Hepatic stellate cell (primary cell): ENCODE data around the gene SLC28A1.

Source experiments
- DNase-seq: peaks from one replicate; pipeline ENCODE4 v3.0.0; 2011; ENCODE audit warnings: low spot score

Gene SLC28A1

GRCh38 chr15:84940399-84940798 lies 55.9 kb downstream of the SLC28A1 start:
- DNase-seq: no peak

GRCh38 chr15:84942456-84942855 lies 58.0 kb downstream of the SLC28A1 start:
- no peak for DNase-seq

DNA sequence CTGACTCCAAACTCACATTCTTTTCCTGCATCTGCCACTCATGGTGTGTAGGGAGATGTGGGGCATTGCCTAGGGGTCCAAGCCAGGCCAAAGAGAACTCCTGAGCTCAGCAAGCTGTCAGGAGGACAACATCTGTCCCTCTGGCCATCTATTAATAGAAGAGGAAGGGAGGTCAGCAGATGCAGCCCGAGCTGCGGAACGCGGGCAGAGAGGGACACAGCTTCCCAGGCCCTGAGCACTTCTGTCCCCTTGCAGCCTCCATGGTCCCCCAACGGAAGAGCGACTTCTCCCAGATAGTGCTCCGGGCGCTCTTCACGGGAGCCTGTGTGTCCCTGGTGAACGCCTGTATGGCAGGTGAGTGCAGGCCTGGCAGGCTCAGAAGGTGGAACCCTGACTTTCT lies 59.8 kb downstream of the SLC28A1 start:
- no peak for DNase-seq

- no peak for DNase-seq
These were observed 60.4 kb downstream of the SLC28A1 start for GRCh38 chr15:84944861-84945260.

GRCh38 chr15:84946772-84947489 lies 62.5 kb downstream of the SLC28A1 start:
- DNase-seq: no peak

GRCh38 chr15:84947947-84948830 lies 63.7 kb downstream of the SLC28A1 start:
- peak; percentile 92 for DNase-seq

DNA sequence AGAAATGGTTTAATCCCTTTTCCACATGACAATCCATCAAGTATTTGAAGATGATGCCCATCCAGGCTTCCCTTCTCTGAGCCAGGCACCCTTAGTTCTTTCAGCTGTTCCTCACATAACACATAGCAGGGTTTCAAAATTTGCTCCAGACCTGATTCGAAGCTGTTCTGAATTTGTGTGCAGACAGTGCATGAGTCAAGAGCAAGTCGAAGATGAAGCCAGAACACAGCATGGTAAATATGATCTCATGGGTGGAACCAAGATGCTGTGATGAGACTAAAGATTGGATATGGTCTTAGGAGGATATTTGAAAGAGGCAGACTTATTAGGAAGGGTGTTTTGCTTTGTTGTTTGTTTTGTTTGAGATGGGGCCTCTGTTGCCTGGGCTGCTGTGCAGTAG lies 64.6 kb downstream of the SLC28A1 start:
- no peak for DNase-seq

DNA sequence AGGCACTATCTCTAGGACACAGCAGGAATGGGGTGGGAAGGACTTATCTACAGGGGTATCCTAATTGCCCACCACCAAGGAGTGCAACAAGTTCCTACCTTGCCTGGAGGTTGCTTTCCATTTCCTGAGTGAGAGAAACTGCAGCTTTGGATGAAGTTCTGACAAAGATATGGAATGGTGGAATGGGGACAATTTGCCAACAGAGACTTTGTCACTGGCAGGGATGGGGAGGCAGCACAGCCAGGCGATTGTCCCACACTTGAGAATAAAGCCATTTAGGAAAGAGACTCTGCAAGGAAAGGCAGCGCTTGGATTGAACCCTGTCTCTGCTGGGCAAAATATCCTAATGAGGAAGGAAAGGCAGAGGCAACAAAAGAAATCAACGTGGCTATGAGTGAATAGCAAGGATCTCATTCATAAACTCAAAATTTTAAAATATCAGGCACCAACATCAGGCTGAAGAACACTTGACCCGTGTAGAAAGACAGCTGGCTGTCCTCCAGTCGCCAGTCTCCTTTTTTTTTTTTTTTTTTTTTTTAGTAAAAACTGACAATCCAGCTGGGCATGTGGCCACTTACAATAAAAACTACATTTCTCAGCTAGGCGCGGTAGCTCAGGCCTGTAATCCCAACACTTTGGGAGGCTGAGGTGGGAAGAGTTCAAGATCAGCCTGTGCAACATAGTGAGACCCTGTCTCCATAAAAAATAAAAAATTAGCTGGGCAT lies 65.5 kb downstream of the SLC28A1 start:
- DNase-seq: peak; percentile 26

- DNase-seq: no peak
These were observed 66.2 kb downstream of the SLC28A1 start for GRCh38 chr15:84950570-84951111.

GRCh38 chr15:84951736-84952135 lies 67.3 kb downstream of the SLC28A1 start:
- DNase-seq: no peak

- no peak for DNase-seq
These were observed 68.7 kb downstream of the SLC28A1 start for GRCh38 chr15:84953136-84953535.

DNA sequence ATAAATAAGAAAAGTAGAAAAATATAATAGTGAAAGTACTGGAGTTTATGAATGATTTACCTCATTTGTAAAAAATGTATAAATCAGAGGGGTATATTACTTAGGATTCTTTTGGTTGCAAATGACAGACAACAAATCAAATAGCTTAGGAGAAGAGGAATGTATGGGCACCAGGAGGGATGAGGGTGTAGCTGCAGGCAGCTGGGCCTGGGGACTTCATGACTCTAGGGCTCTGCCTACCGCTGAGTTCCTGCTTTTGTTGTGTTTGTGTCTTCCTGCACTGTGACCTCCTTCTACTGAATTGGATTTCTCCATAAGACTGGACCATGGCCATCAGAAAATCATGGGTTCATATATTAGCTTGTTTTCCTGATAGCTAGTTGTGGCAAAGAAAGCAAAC lies 69.3 kb downstream of the SLC28A1 start:
- DNase-seq: no peak

- peak; percentile 73 for DNase-seq
These were observed 70.8 kb downstream of the SLC28A1 start for GRCh38 chr15:84955089-84955848.

- no peak for DNase-seq
These were observed 71.7 kb downstream of the SLC28A1 start for GRCh38 chr15:84956199-84956598.

DNA sequence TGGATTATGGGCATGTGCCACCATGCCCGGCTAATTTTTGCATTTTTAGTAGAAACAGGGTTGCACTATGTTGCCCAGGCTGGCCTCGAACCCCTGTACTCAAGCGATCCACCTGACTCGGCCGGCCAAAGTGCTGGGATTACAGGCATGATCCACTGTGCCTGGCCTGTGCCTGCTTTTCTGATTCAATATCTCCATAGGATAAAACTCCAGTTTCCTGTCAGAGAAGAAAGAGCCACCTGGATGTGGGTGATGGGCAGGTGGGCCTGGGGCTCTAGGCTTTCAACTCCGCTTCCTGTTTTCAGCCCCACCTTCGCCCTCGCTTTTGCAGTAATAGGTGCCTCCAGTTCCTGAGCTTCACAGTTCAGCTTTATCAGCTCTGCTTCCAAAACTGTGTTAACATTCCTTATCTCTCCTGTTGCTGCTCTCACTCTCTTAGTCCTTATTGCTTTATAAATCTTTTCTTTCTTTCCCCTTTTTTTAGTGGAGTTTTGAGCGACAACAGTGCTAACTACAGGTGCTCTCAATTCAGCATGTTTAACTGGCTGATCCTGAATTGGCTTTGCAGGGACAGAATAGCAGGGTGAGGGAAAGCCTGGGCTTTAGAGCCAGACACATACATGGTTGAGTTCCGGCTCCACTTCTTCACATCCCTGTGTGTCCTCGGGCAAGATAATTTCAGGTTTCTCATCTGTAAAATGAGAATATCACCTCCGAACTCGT lies 76.1 kb downstream of the SLC28A1 start:
- no peak for DNase-seq

GRCh38 chr15:84961114-84961452 lies 76.6 kb downstream of the SLC28A1 start:
- no peak for DNase-seq

- DNase-seq: no peak
These were observed 77.2 kb downstream of the SLC28A1 start for GRCh38 chr15:84961707-84962106.

GRCh38 chr15:84962955-84963354 lies 78.5 kb downstream of the SLC28A1 start:
- no peak for DNase-seq

GRCh38 chr15:84967380-84967779 lies 82.9 kb downstream of the SLC28A1 start:
- no peak for DNase-seq

- no peak for DNase-seq
These were observed 83.8 kb downstream of the SLC28A1 start for GRCh38 chr15:84968301-84968700.

GRCh38 chr15:84969257-84969656 lies 84.8 kb downstream of the SLC28A1 start:
- no peak for DNase-seq
